ENCODE measurements around the gene SEC16B.

Gene SEC16B

GRCh38 chr1:177976596-177976995 lies 6.7 kb upstream of the SEC16B start:
- DNase-seq (ENCODE audit: low spot score): no peak

DNA sequence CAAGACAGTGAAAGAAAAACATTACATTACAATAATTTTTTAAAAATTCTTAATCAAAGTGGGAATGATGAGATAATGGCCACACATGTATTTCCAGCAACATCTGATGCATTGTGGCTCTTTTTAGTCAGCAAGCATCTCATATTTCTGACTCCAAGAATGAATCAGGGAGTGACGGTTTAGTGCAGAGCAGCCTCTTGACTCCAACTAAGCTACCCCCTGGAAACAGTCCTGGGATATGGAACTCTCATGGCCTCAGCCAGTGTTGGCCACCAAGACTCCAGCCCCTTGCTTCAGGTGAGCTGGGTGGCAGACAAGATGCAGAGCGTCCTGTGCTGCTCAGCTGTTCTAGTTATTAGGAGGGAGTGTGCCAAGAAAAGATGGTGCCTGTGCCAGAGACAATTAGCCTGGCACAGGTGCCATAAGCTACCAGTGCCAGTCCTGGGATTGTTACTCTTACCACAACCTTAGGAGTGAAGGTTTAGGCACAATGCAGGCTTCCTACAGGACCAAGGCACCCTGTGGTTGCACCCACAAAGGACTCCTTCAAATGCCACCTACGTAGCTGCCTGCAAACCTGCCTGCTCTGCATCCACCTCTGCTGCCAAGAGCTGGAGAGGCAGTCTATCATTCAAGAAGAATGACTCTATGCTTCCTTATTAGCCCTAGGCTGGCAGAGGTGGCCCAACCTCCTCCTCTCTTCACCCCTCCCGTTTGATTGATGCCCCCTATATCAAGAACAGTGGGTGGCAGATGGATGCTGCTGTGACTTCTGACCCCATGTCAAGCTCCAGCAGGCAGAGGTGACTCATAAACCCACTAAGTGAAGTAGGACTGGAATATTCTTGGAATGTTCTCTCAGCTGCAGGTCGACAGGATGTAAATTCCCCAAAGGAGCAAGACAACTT lies 6.0 kb upstream of the SEC16B start:
- peak; percentile 44 for DNase-seq (ENCODE audit: low spot score)

- DNase-seq (ENCODE audit: low spot score): no peak
Measured at GRCh38 chr1:177973585-177973984, 3.7 kb upstream of the SEC16B start.

DNA sequence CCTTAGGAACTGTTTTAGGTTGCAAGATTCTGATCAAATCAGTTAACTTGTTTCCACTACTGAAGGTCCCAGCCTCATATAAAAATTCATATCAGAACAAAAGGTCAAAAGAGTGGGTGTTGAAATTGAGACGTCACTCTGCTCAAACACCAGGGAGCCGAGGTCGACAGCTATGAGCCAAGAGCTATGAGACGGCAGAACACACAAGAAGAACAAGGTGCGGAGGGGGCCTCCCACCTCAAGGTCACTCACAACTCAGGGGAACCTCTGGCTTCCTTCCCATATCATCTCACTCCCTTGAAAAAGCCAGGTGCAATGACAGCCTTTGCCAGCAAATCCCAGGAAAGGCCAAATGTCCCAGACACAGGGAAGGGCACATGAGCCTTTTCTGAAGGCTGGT lies 749 bp downstream of the SEC16B start:
- DNase-seq (ENCODE audit: low spot score): no peak

- no peak for DNase-seq (ENCODE audit: low spot score)
Measured at GRCh38 chr1:177966199-177966598, 3.7 kb downstream of the SEC16B start.

- DNase-seq (ENCODE audit: low spot score): no peak
Measured at GRCh38 chr1:177965293-177965692, 4.6 kb downstream of the SEC16B start.

GRCh38 chr1:177964336-177964735 lies 5.5 kb downstream of the SEC16B start:
- DNase-seq (ENCODE audit: low spot score): no peak

DNA sequence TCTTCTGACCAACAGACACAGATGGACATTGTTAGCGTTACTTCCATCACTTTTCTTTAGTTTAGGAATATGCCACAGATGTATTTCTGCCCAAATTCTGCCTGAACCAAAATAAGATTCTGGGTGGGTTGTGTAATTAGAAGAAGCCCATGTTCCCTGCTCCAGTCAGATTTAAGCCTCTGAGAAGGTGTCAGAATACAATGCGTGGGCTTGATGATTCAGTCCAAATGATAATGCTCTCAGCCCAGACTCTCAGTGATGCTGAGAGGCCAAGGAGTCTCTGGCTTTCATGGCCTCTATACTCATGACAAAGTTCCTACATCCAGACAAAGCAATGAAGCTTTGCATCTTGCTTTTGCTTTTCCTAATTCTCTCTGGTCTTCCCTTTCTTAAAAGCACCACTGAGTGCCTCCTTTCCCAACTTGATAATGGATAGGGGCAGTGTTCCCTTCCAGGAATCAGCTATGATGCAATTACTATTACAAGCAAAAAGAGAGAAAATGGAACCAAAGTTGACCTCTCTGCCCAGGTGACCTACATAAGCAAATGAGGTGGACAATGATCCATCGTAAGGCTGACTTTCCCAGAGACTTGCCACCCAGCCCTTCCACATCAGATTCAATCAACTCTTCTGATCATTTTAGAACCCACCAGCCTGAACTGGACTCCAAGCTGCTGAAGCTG lies 8.8 kb downstream of the SEC16B start:
- no peak for DNase-seq (ENCODE audit: low spot score)

DNA sequence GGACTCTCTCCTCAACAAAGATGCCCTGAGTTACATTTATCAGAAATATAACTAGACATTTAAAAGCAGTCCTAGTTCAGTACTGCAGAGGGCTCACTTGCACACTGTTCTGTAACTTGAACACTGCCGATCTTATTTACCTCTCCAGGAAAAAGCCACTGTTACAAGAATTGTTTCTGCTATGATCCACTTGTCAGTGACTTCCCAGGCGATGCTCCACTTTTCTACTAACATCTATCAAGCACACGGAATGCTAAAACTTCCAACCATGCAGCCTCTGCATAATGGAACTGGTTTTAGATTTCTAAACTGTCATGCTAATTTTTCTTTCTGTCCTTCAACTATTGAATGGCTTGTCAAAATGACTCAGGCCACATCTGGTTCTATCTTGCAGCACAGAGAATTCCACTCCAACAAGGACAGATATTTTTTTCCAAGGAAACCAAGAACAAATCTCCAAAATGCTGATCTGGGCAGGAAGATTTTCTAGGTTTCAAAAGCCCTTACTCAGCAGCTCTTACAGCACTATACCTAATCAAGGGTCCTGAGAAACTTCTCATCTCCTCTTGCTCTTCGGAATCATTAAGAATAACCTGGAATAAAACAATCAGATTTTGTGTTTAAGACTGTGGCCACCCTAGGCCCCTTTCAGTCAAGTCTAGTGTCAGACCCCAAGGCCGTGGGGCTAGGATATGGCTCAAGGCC lies 9.9 kb downstream of the SEC16B start:
- peak; percentile 51 for DNase-seq (ENCODE audit: low spot score)

GRCh38 chr1:177958092-177958491 lies 11.8 kb downstream of the SEC16B start:
- no peak for DNase-seq (ENCODE audit: low spot score)

DNA sequence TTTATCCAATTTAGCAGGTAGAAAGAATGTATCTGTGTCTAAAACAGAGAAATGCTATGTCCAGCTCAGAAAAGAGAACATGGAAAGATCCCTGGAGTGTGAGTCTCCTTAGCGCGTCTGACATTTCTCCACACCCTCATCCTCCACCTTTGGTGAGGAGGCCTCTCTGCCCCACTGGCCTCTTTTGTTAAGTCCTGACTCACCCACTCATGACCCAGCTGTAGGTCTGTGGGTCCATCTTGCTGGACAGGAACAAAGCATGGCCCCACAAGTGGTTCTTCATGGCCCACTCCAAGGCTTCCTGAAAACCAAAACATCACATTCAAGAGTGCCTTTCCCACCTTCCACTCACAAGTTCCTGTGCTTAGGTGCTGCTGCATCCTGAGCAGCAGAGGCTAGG lies 15.8 kb downstream of the SEC16B start:
- no peak for DNase-seq (ENCODE audit: low spot score)

- no peak for DNase-seq (ENCODE audit: low spot score)
Measured at GRCh38 chr1:177953549-177953948, 16.3 kb downstream of the SEC16B start.

DNA sequence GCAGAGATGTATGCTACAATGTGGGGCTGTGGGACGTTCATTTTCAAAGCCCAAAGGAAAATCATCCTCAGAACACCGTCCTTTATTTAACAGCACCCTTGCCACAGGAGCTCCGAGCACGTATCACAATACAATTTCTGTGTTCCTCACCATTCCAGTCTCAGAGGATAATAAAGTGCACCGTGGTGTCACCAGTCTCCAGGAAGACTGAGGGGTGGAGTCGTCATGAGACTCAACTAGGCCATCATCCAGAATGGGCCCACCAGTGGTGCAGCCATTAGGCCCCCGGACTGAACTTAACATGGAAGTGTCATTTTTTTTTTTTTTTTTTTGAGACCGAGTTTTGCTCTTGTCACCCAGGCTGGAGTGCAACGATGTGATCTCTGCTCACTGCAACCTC lies 17.2 kb downstream of the SEC16B start:
- DNase-seq (ENCODE audit: low spot score): no peak

- no peak for DNase-seq (ENCODE audit: low spot score)
Measured at GRCh38 chr1:177952249-177952648, 17.6 kb downstream of the SEC16B start.

- no peak for DNase-seq (ENCODE audit: low spot score)
Measured at GRCh38 chr1:177950506-177950905, 19.4 kb downstream of the SEC16B start.

- peak; percentile 75 for DNase-seq (ENCODE audit: low spot score)
Measured at GRCh38 chr1:177948336-177948972, 21.4 kb downstream of the SEC16B start.

GRCh38 chr1:177947623-177948022 lies 22.2 kb downstream of the SEC16B start:
- no peak for DNase-seq (ENCODE audit: low spot score)

GRCh38 chr1:177945943-177946650 lies 23.8 kb downstream of the SEC16B start:
- DNase-seq (ENCODE audit: low spot score): peak; percentile 53

GRCh38 chr1:177944016-177944949 lies 25.6 kb downstream of the SEC16B start:
- no peak for DNase-seq (ENCODE audit: low spot score)

GRCh38 chr1:177941976-177942375 lies 27.9 kb downstream of the SEC16B start:
- DNase-seq (ENCODE audit: low spot score): no peak
